GM12872 (cell line): ENCODE measurements around the gene TTLL3.

Experiments used
- CTCF ChIP-seq: IDR thresholded peaks from 3 replicates; pipeline ENCODE4 v1.5.1; 2011; ENCODE audit warnings: low read depth, mild to moderate bottlenecking, low read length, moderate library complexity; ENCODE audit not compliant: insufficient read depth

Gene TTLL3

GRCh38 chr3:9791127-9791526 lies 18.9 kb upstream of the TTLL3 start:
- no peak for TF ChIP-seq CTCF

- TF ChIP-seq CTCF, result no peak
These were observed 18.2 kb upstream of the TTLL3 start for GRCh38 chr3:9791790-9792404.

- no peak for TF ChIP-seq CTCF
These were observed 17.5 kb upstream of the TTLL3 start, which contains the start of the genes ARPC4 and TADA3 for GRCh38 chr3:9792405-9793160. Gene ARPC4 (plus strand): TSS chr3:9793082. CDS start chr3:9793122, 40 bp downstream. Gene TADA3 (minus strand): TSS chr3:9792473. CDS start chr3:9791466, 1,007 bp downstream.

GRCh38 chr3:9793161-9793781 lies 16.8 kb upstream of the TTLL3 start:
- no peak for TF ChIP-seq CTCF

- no peak for TF ChIP-seq CTCF
These were observed 15.7 kb upstream of the TTLL3 start for GRCh38 chr3:9794400-9794799.

- no peak for TF ChIP-seq CTCF
These were observed 14.9 kb upstream of the TTLL3 start for GRCh38 chr3:9795207-9795606.

- no peak for TF ChIP-seq CTCF
These were observed 12.7 kb upstream of the TTLL3 start for GRCh38 chr3:9797196-9797945.
